Measurements from ENCODE around the gene SDR42E1. TPM values are rescaled to one million over a fixed set of nuclear protein-coding genes. Genes with fewer than 3 reads are reported as not detected.

The SDR42E1 gene
- total RNA-seq, 2 donors from 2014 or later = 0.41 to 0.56 TPM

DNA sequence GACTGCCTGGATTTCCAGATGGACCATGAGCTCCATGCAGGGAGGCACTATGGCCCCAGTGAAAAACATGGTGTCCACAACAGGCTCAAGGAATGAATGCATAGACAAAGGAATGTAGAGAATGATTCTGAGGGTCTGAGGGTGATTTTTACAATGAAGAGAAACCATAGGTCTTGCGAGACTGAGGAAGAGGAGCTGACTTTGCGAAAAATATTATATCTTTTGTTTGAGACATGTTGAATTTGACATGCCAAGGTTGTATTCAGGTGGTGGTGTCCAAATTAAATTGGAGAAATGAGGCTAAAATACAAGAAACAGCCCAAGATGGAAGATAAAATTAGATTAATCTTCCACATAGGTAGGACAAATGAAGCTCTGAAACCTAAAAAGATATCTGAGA, 36.5 kb upstream of the SDR42E1 start:
- H3K4me3 ChIP-seq = no peak overlapping the region
- ATAC-seq (ENCODE audit: insufficient number of reproducible peaks, low FRiP score, low read depth) (no peak), DNase-seq (ENCODE audit: low spot score) (no peak)
- H3K27me3 ChIP-seq (replicated peaks; ENCODE audit: insufficient read depth) = no peaks in the 10 kb centered on the region
- TF ChIP-seq CTCF (IDR thresholded peaks at IDR 0.05) = no peak
- H3K4me1 ChIP-seq (ENCODE audit: control insufficient read depth in 1 of 2, low read depth in 2 of 2) = no peaks in the 10 kb centered on the region
- no peaks in the 10 kb centered on the region for H3K9me3 ChIP-seq
- no peak overlapping the region for H3K27ac ChIP-seq
- no peaks in the 10 kb centered on the region for H3K36me3 ChIP-seq

DNA sequence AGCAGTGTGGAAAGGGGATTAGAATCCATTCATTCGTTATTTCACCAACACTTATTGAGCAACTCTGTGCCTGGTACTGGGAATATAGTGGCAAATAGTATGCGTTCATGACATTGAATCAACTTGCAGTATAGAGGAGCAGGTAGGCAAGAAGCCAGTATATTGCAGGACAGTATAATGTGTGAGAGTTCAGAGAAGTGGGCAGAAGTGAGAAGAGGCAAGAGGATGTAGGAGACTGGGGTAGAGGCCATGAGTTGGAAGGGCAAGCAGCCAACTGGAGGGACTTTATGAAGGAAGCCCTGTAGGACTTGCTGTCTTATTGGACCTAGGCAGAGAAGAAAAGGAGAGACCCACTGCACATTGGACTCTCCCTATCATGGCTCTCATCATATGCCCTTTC, 36.1 kb upstream of the SDR42E1 start:
- no peak for TF ChIP-seq CTCF (IDR thresholded peaks at IDR 0.05)
- H3K9me3 ChIP-seq = no peaks in the 10 kb centered on the region
- no peak for DNase-seq (ENCODE audit: low spot score)
- no peaks in the 10 kb centered on the region for H3K36me3 ChIP-seq
- H3K27ac ChIP-seq = no peak overlapping the region
- no peaks in the 10 kb centered on the region for H3K27me3 ChIP-seq (replicated peaks; ENCODE audit: insufficient read depth)
- no peak overlapping the region for H3K4me3 ChIP-seq
- H3K4me1 ChIP-seq (ENCODE audit: control insufficient read depth in 1 of 2, low read depth in 2 of 2) = no peaks in the 10 kb centered on the region
- no peak for ATAC-seq (ENCODE audit: insufficient number of reproducible peaks, low FRiP score, low read depth)

DNA sequence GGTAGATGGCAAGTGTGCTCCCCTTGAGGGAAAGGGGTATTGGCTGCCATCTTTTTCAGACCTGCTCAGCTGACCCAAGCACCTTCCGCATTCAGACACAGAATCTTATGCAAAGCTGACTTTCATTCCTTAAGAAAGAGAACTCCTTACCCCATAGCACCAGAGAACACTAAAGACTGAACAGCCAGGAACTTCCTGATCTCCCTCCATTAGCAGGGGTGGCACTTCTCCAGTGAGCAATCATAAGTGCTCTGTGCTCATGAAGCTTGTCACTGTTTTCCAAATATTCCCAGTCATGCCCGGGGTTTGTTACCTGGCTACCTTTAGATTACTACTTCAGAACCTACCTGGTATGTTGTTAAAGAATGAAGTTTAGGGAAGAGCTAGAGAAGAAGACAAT, 35.7 kb upstream of the SDR42E1 start:
- H3K36me3 ChIP-seq = no peaks in the 10 kb centered on the region
- no peak for DNase-seq (ENCODE audit: low spot score)
- H3K9me3 ChIP-seq = no peaks in the 10 kb centered on the region
- ATAC-seq (ENCODE audit: insufficient number of reproducible peaks, low FRiP score, low read depth) = no peak
- H3K4me3 ChIP-seq = no peak overlapping the region
- no peak overlapping the region for H3K27ac ChIP-seq
- no peaks in the 10 kb centered on the region for H3K4me1 ChIP-seq (ENCODE audit: control insufficient read depth in 1 of 2, low read depth in 2 of 2)
- no peaks in the 10 kb centered on the region for H3K27me3 ChIP-seq (replicated peaks; ENCODE audit: insufficient read depth)
- TF ChIP-seq CTCF (IDR thresholded peaks at IDR 0.05) = no peak

DNA sequence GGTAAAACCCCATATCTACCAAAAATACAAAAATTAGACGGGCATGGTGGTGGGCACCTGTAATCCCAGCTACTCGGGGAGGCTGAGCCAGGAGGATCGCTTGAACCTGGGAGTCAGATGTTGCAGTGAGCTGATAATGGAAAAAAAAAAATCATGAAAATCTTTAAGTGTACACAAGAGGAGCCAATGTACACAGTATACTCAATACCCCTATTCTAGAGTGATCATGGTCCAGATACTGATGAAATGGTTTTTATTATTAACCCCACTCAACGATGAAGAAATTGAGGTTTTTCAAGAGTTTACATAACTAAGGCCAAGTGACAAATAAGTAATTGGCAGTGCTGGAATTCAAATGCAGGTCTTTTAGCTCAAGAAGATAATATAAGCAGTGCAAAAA, 35.3 kb upstream of the SDR42E1 start:
- Histone ChIP-seq H3K27ac (no peak overlapping the region), H3K36me3 (no peaks in the 10 kb centered on the region), H3K27me3 (replicated peaks; ENCODE audit: insufficient read depth) (no peaks in the 10 kb centered on the region), H3K4me1 (ENCODE audit: control insufficient read depth in 1 of 2, low read depth in 2 of 2) (no peaks in the 10 kb centered on the region), H3K4me3 (no peak overlapping the region), H3K9me3 (no peaks in the 10 kb centered on the region)
- TF ChIP-seq CTCF (IDR thresholded peaks at IDR 0.05) = no peak
- DNase-seq (ENCODE audit: low spot score) = no peak
- no peak for ATAC-seq (ENCODE audit: insufficient number of reproducible peaks, low FRiP score, low read depth)

- no peak for TF ChIP-seq CTCF (IDR thresholded peaks at IDR 0.05)
- DNase-seq (ENCODE audit: low spot score) (no peak), ATAC-seq (ENCODE audit: insufficient number of reproducible peaks, low FRiP score, low read depth) (no peak)
- Histone ChIP-seq H3K27ac (no peak overlapping the region), H3K4me3 (no peak overlapping the region), H3K9me3 (no peaks in the 10 kb centered on the region), H3K27me3 (replicated peaks; ENCODE audit: insufficient read depth) (no peaks in the 10 kb centered on the region), H3K4me1 (ENCODE audit: control insufficient read depth in 1 of 2, low read depth in 2 of 2) (no peaks in the 10 kb centered on the region), H3K36me3 (no peaks in the 10 kb centered on the region)
These were observed 34.2 kb upstream of the SDR42E1 start for GRCh38 chr16:82045465-82045864.

Measured in thoracic aorta (tissue), 2 donors.